ENCODE measurements around the gene DUSP22.

Gene DUSP22

DNA sequence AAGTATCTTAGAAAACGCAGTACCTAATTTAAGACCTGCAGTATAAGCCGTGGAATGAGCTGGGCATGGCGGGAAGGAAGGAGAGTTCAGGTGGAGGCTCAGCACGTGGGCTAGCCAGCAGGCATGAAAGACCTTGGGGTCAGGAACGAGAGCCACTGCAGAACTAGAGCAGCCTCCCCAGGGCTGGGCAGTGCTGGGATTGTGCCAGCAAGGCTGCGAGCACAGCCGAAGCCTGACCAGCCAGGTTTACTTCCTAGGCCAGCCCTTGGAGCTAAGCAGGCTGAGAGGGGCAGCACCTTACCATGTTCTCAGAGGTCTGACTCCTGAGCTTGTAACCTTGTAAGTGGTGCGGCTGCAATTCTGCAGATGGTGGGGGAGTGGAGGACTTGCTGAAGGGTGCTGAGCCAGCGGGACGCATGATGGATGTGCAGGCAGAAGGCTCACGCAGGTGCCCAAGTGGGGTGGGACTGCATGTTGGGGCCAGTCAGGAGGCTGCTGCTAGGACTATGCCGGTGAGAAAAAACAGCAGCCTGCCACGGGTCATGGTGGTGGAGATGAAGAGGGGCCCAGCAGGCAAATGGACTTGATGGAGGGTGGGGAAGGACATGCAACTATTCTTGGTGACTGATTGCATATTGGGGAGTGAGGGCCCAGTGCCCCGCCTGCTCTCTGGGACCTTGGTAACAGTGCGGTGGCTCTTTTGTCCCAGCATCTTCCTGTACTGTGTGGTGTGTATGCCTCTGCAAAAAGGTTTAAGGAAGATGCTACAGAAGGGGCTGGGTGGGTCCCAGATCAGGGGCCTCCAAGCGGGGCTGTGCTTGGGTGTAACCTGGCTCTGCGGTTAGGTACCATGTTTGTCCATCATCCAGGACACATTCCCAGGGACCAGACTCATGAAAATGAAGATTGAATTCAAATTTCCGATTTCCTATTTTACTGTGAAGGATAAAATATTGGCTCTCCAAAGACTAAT is 61.6 kb downstream of the DUSP22 start:
- DNase-seq: no peak

DNA sequence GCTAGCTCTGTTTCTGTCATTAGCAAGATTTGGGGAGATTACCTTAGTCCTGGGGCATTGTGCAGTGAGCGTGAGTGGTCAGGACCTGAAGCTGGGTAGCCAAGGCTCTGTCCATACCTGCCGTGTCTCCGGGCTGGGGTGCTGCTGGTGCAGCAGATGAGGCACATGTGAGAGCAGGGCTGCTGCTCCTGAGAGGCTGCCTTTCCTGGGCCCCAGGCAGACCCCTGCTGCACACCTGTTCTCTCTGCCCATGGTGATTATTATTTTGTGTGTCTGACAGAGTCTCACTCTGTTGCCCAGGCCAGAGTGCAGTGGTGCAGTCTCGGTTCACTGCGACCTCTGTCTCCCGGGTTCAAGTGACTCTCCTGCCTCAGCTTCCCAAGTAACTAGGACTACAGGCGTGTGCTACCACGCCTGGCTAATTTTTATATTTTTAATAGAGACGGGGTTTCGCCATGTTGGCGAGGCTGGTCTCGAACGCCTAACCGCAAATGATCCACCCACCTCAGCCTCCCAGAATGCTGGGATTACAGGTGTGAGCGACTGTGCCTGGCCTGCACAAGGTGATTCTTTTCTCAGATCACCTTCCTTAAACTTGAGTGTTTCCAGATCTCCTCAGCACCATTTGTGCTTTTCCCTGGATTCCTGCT is 62.5 kb downstream of the DUSP22 start:
- DNase-seq: no peak

GRCh38 chr6:355373-356208 is 63.3 kb downstream of the DUSP22 start:
- DNase-seq: no peak

- no peak for DNase-seq
Measured at GRCh38 chr6:356828-357251, 64.6 kb downstream of the DUSP22 start.

DNA sequence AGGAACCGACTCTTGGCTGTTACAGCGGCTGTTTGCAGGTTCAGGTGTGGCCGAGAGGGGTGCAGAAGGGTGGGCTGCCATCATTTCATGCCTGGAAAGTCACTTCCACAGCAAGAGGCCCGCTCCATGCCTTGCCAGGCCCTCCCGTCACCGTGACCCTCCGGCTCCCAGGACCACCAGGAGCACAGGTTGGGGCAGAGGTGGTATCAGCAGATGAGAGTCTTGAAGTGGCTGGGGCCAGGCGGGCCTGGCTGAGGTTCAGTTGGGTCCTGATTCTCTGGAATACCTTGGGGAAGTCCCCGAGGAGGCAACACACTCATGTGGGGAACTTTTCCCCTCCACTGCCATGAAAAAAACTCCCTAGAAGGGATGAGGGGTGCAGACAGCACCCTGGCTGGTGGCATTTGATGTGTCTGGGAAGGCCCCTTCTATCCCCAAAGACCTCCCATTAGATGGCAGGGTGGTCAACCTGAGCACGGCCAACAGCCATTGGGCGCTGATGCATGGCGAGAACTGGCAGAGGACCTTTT is 65.0 kb downstream of the DUSP22 start:
- no peak for DNase-seq

DNA sequence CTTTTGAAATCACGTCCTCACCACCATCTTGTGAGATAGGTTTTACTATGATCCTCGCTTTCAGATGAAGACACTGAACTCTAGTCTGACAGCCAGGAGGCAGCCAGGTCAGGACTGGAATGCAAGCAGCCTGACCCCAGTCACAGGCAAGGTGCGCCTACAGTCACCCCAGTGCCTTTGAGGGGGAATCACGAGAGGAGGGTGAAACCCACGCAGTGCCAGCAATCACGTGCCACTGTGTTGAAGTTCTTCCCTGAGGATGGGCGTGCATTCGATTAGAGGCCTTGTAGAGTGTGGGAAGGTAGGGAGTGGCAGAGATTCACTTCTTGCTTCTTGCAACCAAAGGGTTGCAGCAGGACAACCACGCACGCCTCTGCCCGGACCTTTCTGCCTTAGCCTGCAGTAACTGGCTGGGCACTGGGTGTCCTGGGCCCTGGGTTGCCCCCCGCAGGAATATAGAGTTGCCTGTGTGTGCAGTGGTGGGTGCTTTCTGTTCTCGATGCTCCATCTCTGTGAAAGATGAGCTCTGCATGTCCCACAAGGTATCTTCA is 65.6 kb downstream of the DUSP22 start:
- DNase-seq: no peak

DNA sequence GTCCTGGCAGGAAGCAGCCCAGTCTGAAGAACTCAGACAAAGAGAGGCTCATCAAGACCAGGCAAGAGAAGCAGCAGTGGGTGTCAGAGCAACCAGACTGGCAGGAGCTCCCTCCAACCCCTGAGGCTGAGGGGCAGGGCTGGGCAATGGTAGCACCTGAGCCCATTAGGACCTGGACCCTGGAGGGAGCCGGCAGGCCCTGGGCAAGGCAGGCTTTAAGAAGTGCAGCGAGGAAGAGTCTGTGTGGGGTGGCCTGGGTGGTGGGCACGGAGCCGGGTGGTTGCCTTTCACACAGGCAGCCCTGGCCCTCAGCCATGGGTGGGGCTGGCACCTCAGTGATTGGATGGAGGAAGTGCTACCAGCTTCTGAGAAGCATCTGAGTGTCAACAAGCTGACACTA is 66.1 kb downstream of the DUSP22 start:
- no peak for DNase-seq

GRCh38 chr6:358847-359246 is 66.6 kb downstream of the DUSP22 start:
- DNase-seq: no peak

DNA sequence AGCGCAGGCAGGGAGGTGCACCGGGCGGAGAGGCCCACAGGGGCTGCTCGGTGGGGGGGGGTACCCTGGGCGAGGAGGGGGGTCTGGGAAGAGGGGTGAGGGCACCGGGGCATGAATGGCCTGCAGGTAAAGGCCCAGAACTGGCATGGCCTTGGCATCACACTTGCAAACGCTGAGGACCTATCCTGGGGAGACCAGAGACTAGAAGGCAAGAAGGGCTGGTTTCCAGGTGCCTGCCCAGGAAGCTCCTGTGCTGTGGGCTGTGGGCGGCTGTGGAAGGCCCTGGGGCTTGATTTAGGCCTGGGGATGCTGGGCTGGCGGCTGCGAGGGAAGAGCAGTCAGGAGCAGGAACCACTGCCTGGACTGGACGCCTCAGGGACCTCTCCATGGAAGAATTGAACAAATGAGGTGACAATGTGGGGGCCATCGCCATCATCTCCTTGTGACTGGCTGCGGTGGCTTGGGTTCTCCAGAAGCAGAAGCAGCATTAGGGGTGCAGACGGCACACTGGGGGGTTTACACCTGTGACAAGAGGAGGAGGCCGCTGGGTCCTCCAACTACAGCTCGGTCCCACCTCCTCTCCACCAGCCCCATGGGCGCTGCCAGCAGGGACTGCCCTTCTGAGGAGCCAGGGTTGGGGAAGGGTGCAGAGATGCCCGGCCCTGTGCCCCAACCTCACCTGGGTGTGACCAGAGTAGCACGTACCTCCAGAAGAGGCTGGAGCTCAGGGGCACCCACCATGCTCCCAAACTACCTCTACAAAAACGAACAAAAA is 67.2 kb downstream of the DUSP22 start:
- no peak for DNase-seq

DNA sequence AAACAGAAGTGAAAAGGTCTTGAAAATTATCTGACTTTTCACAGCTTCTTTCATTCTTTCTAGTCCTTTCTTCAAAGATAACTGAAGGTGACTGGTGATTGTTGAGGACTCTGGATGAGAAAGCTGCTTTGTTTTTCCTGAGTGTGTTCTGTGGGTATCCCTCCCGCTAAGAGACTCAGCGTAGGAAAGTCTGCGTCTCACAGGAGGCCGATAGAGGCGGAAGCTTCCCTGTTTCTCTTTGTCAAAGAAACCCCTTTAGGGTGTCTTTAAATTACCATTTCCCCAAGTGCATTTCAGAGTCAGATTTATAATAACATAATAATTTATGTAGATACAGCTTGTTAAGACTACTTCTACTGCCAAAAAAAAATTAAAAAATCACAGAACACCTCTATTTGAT is 68.1 kb downstream of the DUSP22 start:
- DNase-seq: no peak

DNA sequence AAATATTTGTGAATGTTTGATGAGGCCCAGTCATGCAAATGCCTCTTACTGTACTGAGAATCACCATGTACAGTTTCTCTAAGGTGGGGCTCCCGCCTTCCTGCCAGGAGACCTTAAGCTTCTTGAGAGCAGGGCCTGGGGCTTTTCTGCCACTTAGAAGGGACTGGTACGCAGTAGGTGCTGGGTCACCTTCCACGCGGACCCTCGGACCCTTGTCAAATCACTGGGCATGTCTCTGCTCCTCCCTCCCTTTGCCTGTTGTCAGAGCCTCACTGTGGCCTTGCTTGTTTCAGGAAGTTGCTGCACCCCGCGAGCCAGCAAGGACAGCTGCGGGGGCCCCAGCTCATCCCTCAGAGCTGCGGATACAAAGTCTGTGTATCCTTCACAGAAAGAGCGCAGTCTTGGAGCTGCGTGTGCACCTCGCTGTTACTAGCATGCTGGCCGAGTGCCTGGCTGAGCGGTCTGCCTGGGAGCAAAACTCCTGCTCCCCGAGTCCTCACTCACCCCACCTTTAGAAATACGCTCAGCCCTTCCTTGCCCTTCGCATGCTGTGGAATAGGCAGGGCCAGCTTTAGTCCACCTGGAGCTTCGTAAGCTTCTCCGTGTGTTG is 68.6 kb downstream of the DUSP22 start:
- no peak for DNase-seq

GRCh38 chr6:361411-362132 is 69.3 kb downstream of the DUSP22 start:
- DNase-seq: no peak

- DNase-seq: no peak
Measured at GRCh38 chr6:362231-362923, 70.1 kb downstream of the DUSP22 start.

GRCh38 chr6:362924-363249 is 70.6 kb downstream of the DUSP22 start:
- no peak for DNase-seq

GRCh38 chr6:363291-363690 is 71.0 kb downstream of the DUSP22 start:
- DNase-seq: no peak

- no peak for DNase-seq
Measured at GRCh38 chr6:363909-364308, 71.6 kb downstream of the DUSP22 start.

DNA sequence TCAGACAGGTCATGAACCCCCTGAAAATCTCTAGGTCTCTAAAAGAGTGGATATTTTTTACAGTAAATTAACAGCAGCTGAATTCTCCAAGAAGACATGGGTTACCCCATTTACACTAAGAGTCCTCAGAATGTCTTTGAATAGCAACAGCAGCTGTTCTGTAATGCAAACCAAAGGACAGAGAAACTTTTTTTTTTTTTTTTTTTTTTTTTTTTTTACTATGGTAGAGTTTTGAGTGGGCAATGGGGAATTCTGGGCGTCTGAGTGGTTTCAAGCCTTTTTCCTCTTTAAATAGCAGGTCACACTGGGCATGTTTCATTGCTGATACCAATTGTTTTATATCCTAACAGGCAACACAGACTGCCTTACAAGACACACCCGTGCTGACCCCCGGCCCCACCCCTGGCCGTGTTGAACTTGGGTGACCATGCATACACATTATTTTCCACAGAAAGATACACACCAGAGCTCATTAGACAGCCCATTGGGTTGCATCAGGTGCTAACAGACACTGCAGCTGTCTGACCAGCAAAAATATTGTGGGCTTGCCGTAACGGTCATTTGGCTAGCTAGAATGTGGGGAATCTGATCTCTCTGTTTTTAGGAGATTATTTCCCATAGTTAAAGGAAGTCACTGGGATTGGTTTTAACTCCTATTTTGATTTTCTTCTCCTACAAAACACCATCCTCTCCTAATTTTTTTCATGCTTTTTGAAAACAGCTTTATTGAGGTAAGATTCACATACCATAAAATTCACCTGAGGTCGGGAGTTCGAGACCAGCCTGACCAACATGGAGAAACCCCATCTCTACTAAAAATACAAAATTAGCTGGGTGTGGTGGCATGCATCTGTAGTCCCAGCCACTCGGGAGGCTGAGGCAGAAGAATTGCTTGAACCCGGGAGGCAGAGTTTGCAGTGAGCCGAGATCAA is 72.6 kb downstream of the DUSP22 start:
- DNase-seq: no peak

- DNase-seq: no peak
Measured at GRCh38 chr6:365835-366234, 73.5 kb downstream of the DUSP22 start.

Measured in fibroblast of skin of back (primary cell).